Activated CD4-positive, alpha-beta memory T cell treated with anti-CD3 and anti-CD28 coated beads for 36 hours (primary cell): Measurements from ENCODE around the gene SFTPB. TPM values are rescaled to one million over a fixed set of nuclear protein-coding genes. Genes with fewer than 3 reads are reported as not detected.
A peak's percentile ranks its signal among the peaks of the same experiment; 100 is the strongest.
"Not testable (repeated sequence)": the region's sequence is repeated elsewhere in the genome, so short reads cannot be mapped to it uniquely, and the experiment has no call there.

ENCODE experiments used
- CTCF ChIA-PET: fragments of 350-600 bp; sonication (Branson Sonifier 250); formaldehyde crosslinking; loops from one replicate; lab custom pipeline; 2021; ENCODE audit warnings: antibody characterized with exemption, inconsistent platforms; lab: Charles Lee
- POLR2A ChIA-PET: fragments of 350-600 bp; sonication (Branson Sonifier 250); formaldehyde crosslinking; loops from one replicate; lab custom pipeline; 2021; ENCODE audit warnings: antibody characterized with exemption; lab: Charles Lee
- DNase-seq: peaks from one replicate; pipeline ENCODE4 v3.0.0-alpha.2; 2020
- H3K27ac Mint-ChIP-seq: one replicate; pipeline ENCODE4 v1.8.0; 2021; ENCODE audit warnings: mixed read lengths
- H3K27me3 Mint-ChIP-seq: one replicate; pipeline ENCODE4 v1.8.0; 2021; ENCODE audit warnings: mixed read lengths
- H3K36me3 Mint-ChIP-seq: one replicate; pipeline ENCODE4 v1.8.0; 2021; ENCODE audit warnings: mixed read lengths
- H3K4me1 Mint-ChIP-seq: one replicate; pipeline ENCODE4 v1.8.0; 2021; ENCODE audit warnings: low read depth, mixed read lengths
- H3K4me3 Mint-ChIP-seq: one replicate; pipeline ENCODE4 v1.8.0; 2021; ENCODE audit warnings: mild to moderate bottlenecking, mixed read lengths
- H3K9me3 Mint-ChIP-seq: one replicate; pipeline ENCODE4 v1.8.0; 2021; ENCODE audit warnings: mixed read lengths
- intact Hi-C: fragments of 100-400 bp; cut with micrococcal nuclease; formaldehyde crosslinking; loops from one replicate; pipeline ENCODE4 v1.15.1; 2023
- total RNA-seq, 2 experiments: library from RNA; stranded (reverse); gene quantifications; one replicate each; pipeline ENCODE4 v1.2.3, GENCODE V29; 2021

The SFTPB gene
- total RNA-seq, 2 experiments from 2014 or later = not detected

DNA sequence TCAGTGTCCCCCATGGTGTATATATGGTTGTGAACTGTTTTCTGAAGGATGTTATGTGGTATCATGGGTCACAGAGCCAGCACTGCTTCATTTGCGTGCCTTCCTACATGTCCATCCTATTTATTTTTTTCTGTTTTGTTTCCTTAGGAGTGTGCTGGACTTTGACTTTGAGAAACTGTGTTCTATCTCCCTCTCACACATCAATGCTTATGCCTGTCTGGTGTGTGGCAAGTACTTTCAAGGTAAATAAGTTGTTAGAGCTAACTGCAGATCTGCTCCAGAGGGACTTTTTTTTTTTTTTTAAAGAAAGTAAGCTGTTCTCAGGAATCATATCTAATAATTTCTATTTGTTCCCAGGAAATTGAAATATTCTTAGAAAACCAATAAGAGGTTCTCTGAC lies 46.7 kb downstream of the SFTPB start:
- Mint-ChIP-seq H3K4me3 (no peak overlapping the region), H3K9me3 (no peaks in the 10 kb centered on the region), H3K27me3 (no peaks in the 10 kb centered on the region), H3K36me3 (peaks cover 42% of the 10 kb centered on the region), H3K27ac (no peak overlapping the region), H3K4me1 (peaks cover 19% of the 10 kb centered on the region)
- POLR2A ChIA-PET = interaction anchor here (0.7 kb wide), 1 partner anchor 22 kb away, joined by 3 read pairs; no protein-coding TSS in a partner anchor
- CTCF ChIA-PET = interaction anchor here (1.2 to 10.4 kb wide), 3 partner anchors 15 to 43 kb away, joined by 3 to 82 read pairs (median 4); no protein-coding TSS in a partner anchor
- intact Hi-C loops = no loop called here
- no peak for DNase-seq

DNA sequence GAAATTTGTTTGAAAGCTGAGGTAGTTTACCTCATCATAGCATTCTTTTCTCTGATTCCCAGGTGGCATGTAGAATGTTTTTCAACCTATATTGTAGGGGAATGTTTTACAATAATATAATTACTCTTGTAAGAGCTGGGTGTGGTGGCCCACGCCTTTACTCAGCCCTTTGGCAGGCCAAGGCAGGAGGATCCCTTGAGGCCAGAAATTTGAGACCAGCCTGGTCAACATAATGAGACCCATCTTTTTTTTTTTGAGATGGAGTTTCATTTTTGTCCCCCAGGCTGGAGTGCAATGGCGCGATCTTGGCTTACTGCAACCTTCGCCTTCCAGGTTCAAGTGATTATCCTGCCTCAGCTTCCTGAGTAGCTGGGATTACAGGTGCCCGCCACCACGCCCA lies 48.4 kb downstream of the SFTPB start:
- Mint-ChIP-seq H3K9me3 (no peaks in the 10 kb centered on the region), H3K27ac (no peak overlapping the region), H3K36me3 (peaks cover 31% of the 10 kb centered on the region), H3K4me3 (no peak overlapping the region), H3K4me1 (peaks cover 23% of the 10 kb centered on the region), H3K27me3 (no peaks in the 10 kb centered on the region)
- intact Hi-C loops = loop anchor here (10.0 kb wide), 1 partner anchor 825 kb away; the partner anchor contains the start of gene KDM3A
- POLR2A ChIA-PET = no interaction called here
- CTCF ChIA-PET = interaction anchor here (0.7 to 10.4 kb wide), 2 partner anchors 17 to 487 kb away, joined by 4 to 82 read pairs; partner anchors contain the start of gene PTCD3
- DNase-seq = no peak

DNA sequence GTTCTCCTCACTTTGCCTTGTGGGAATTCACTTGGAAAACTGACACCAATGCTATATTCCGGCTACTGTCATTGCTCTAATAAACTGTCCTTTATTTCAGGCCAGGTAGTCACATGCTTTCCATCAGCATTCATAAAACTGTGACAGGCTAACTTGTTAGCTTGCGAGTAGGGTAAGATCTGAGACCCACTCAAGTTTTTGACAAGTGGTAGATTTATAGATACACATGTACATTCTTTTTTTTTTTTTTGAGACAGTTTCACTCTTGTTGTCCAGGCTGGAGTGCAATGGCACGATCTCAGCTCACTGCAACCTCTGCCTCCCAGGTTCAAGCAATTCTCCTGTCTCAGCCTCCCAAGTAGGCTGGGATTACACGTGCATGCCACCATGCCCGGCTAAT lies 50.3 kb downstream of the SFTPB start:
- H3K9me3 Mint-ChIP-seq, H3K27me3 Mint-ChIP-seq, POLR2A ChIA-PET, DNase-seq: not testable (repeated sequence)
- CTCF ChIA-PET = interaction anchor here (10.4 kb wide), 1 partner anchor 19 kb away, joined by 82 read pairs; no protein-coding TSS in a partner anchor
- intact Hi-C loops = loop anchor here (2.0 to 10.0 kb wide), 3 partner anchors 15 to 827 kb away; partner anchors contain the start of genes KDM3A and TMEM150A
- H3K27ac Mint-ChIP-seq = peak overlapping the region; percentile 23
- H3K36me3 Mint-ChIP-seq = peaks cover 16% of the 10 kb centered on the region
- peak overlapping the region; percentile 96 for H3K4me3 Mint-ChIP-seq
- peaks cover 26% of the 10 kb centered on the region for H3K4me1 Mint-ChIP-seq

DNA sequence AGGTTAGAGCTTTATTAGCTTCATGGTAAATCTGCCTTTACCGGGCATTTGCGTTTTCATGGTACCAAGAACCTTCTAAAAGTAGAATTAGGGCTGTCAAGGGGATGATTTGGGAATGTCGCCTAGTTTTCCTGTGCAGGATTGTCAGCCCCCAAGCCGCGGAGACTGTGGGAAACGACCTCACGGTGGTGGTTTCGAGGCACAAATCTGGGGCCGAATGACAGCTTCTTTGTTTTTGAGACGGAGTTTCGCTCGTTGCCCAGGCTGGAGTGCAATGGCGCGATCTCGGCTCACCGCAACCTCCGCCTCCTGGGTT lies 52.6 kb downstream of the SFTPB start:
- no peak for DNase-seq

DNA sequence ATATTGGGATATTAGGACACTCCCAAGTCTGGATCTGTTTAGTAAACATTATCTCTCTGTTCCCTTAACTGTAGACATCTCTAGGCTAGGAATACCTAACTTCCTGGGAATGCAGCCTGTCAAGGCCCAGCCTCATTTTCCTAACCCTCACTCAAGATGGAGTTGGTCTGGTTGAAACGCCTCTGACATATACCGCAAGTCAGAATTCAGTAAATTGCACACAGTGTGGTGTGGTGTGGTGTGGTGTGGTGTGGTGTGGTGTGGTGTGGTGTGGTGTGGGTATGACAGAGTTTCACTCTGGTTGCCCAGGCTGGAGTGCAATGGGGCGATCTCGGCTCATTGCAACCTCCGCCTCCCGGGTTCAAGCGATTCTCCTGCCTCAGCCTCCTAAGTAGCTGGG lies 53.2 kb downstream of the SFTPB start:
- peaks cover 34% of the 10 kb centered on the region for H3K4me1 Mint-ChIP-seq
- H3K36me3 Mint-ChIP-seq = peaks cover 14% of the 10 kb centered on the region
- not testable (repeated sequence) for H3K27ac Mint-ChIP-seq, H3K9me3 Mint-ChIP-seq, H3K27me3 Mint-ChIP-seq, DNase-seq, H3K4me3 Mint-ChIP-seq
- ChIA-PET POLR2A (interaction anchor here (1.0 kb wide), 1 partner anchor 76 kb away, joined by 3 read pairs; the partner anchor contains the start of gene MAT2A), CTCF (interaction anchor here (10.4 kb wide), 1 partner anchor 22 kb away, joined by 82 read pairs; no protein-coding TSS in a partner anchor)
- intact Hi-C loops = loop anchor here (10.0 kb wide), 1 partner anchor 830 kb away; the partner anchor contains the start of gene KDM3A

More for the DNA sequence above, 52.6 kb downstream of the SFTPB start:
- ChIA-PET POLR2A (interaction anchor here (0.9 to 1.4 kb wide), 5 partner anchors 11 to 261 kb away, joined by 3 to 6 read pairs (median 4); partner anchors contain the start of genes ELMOD3 and RETSAT), CTCF (interaction anchor here (1.0 to 10.4 kb wide), 2 partner anchors 13 to 21 kb away, joined by 3 to 82 read pairs; no protein-coding TSS in a partner anchor)
- peaks cover 11% of the 10 kb centered on the region for H3K36me3 Mint-ChIP-seq
- no peaks in the 10 kb centered on the region for H3K9me3 Mint-ChIP-seq
- no peaks in the 10 kb centered on the region for H3K27me3 Mint-ChIP-seq
- peak overlapping the region; percentile 96 for H3K4me3 Mint-ChIP-seq
- H3K27ac Mint-ChIP-seq = peak overlapping the region; percentile 92
- peaks cover 30% of the 10 kb centered on the region for H3K4me1 Mint-ChIP-seq
- intact Hi-C loops = loop anchor here (10.0 kb wide), 1 partner anchor 829 kb away; the partner anchor contains the start of gene KDM3A

DNA sequence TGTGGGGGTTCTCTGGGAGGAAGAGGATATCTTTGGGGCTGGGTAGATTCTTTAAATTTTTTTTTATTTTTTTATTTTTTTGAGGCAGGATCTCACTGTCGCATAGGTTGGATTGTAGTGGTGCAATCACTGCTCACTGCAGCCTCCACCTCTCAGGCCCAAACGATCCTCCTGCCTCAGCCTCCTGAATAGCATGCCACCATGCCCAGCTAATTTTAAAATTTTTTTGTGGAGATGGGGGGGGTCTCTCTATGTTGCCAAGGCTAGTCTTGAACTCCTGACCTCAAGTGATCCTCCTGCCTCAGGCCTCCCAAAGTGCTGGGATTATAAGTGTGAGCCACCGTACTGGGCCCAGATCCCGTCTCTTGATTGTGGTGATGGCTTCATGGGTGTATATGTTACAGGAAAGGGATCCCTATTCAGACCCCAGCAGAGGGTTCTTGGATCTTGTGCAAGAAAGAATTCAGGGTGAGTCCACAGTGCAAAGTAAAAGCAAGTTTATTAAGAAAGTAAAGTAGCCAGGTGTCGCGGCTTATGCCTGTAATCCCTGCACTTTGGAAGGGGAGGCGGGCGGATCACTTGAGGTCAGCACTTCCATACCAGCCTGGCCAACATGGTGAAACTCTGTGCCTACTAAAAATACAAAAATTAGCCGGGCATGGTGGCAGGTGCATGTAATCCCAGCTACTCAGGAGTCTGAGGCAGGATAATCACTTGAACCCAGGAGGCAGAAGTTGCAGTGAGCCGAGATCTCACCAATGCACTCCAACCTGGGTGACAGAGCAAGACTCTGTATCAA lies 54.1 kb downstream of the SFTPB start:
- Mint-ChIP-seq H3K4me3 (peak overlapping the region; percentile 40), H3K27ac (peak overlapping the region; percentile 38), H3K36me3 (peaks cover 12% of the 10 kb centered on the region), H3K27me3 (no peaks in the 10 kb centered on the region), H3K4me1 (peaks cover 36% of the 10 kb centered on the region), H3K9me3 (no peaks in the 10 kb centered on the region)
- intact Hi-C loops = loop anchor here (2.0 to 10.0 kb wide), 2 partner anchors 29 to 831 kb away; partner anchors contain the start of genes KDM3A and VAMP5
- no peak for DNase-seq
- CTCF ChIA-PET = interaction anchor here (1.0 to 10.4 kb wide), 2 partner anchors 23 to 62 kb away, joined by 3 to 82 read pairs; no protein-coding TSS in a partner anchor
- POLR2A ChIA-PET = interaction anchor here (1.0 to 1.2 kb wide), 2 partner anchors 53 to 75 kb away, joined by 3 to 4 read pairs; partner anchors contain the start of gene MAT2A

DNA sequence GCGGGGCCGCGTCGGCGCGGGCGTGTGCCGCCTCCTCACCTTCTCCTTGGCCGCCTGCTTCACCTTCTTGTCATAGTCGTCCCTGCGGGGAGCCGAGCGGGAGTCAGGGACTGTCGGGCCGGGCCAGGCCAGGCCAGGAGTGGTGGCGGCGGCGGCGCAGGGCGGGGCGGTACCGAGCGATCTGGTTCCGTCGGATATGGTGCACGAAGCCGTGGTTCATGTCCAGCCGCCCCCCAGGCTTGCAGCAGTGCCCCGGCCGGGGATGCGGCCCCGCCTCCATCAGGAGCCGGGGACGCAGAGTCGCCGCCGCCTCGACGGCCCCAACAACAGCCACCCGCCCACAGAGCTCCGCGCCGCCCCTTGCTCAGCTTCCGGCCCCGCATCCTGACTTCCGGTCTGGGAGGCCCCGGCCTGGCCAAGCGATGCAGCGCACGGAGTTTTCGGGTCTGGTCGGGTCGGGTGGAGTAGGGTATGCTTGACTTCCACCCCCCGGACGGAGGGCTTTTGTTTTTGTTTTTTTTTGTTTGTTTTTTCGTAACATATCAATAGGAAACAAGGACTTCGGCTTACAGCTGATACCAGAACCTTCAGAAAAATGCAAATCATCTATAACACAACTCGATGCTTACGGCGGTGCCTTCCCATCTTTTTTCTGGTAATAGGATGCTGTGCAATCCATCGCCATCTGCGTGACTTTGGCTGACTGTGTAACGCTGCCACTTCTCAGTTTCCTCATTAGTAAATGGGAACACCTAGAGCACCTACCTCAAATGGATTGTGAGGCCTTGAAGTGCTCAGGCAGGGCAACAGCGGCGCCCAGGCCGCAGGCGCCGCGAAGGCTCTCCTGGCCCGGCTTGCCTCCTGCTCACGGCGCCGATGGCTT lies 56.1 kb downstream of the SFTPB start, which contains the start of gene C2orf68:
C2orf68 (minus strand) TSS at position 362 of the 883 bp plus-strand sequence; CDS start at position 280, 82 bp downstream.
- H3K4me1 Mint-ChIP-seq = peaks cover 29% of the 10 kb centered on the region
- H3K36me3 Mint-ChIP-seq = peaks cover 20% of the 10 kb centered on the region
- intact Hi-C loops = loop anchor here (1.0 to 10.0 kb wide), 4 partner anchors 9 to 833 kb away; partner anchors contain the start of genes KDM3A, RNF181 and VAMP5
- H3K4me3 Mint-ChIP-seq = peak within 1 kb of the TSS; percentile 95
- no peaks in the 10 kb centered on the region for H3K27me3 Mint-ChIP-seq
- H3K27ac Mint-ChIP-seq = peak within 1 kb of the TSS; percentile 91
- peak; percentile 94 for DNase-seq
- POLR2A ChIA-PET = interaction anchor here (0.6 to 2.9 kb wide), 10 partner anchors 9 to 193 kb away, joined by 3 to 12 read pairs (median 4); partner anchors contain the start of genes MAT2A, RNF181 and TMEM150A
- CTCF ChIA-PET = interaction anchor here (1.0 to 1.7 kb wide), 2 partner anchors 10 to 25 kb away, joined by 5 to 9 read pairs; partner anchors contain the start of gene TMEM150A
- H3K9me3 Mint-ChIP-seq = no peaks in the 10 kb centered on the region

DNA sequence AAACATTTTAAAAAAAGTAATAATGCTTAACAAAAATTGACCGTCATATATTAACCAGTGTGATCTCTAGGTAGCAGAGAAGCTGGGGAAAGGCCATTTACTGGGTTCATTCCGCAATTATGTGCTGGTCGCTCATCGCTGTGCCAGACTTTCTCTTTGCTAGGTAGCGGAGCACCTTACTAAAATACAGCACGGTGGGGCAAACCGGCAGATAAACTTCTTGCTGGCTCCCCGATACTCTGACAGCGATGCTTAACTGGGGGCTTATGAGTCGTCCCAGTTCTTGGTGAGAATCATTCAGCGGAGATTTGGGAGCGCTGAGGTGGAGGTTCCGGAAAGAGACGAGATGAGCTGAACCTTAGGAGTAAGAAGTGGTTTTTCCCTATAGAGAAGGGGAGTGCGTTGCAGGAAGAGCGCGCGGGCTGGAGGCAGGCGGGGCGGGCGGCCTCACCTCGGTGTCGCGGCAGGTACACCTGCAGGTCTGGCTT lies 56.7 kb downstream of the SFTPB start:
- POLR2A ChIA-PET = interaction anchor here (0.6 to 2.9 kb wide), 10 partner anchors 8 to 192 kb away, joined by 3 to 12 read pairs (median 4); partner anchors contain the start of genes MAT2A, RNF181 and TMEM150A
- peak overlapping the region; percentile 95 for H3K4me3 Mint-ChIP-seq
- H3K27me3 Mint-ChIP-seq = no peaks in the 10 kb centered on the region

More for the DNA sequence above, 56.7 kb downstream of the SFTPB start:
- DNase-seq = no peak
- Mint-ChIP-seq H3K9me3 (no peaks in the 10 kb centered on the region), H3K27ac (peak overlapping the region; percentile 88), H3K4me1 (peaks cover 26% of the 10 kb centered on the region), H3K36me3 (peaks cover 20% of the 10 kb centered on the region)
- intact Hi-C loops = loop anchor here (10.0 kb wide), 1 partner anchor 834 kb away; the partner anchor contains the start of gene KDM3A
- CTCF ChIA-PET = interaction anchor here (0.9 to 1.7 kb wide), 3 partner anchors 9 to 59 kb away, joined by 5 to 9 read pairs (median 6); partner anchors contain the start of gene TMEM150A
